OCI-LY3 (cell line): Measurements from ENCODE around the gene CEP41.

Experiments
- CTCF ChIP-seq: fragments of 200-600, 300-600 bp; sonication (generic); IDR thresholded peaks from 2 replicates; pipeline ENCODE4 v1.5.1; 2014; ENCODE audit warnings: antibody characterized with exemption, low read length, low read depth
- EZH2phosphoT487 ChIP-seq: fragments of 200-600 bp; shearing (Covaris generic); IDR thresholded peaks from 2 replicates; pipeline ENCODE4 v1.6.1; 2018; ENCODE audit warnings: antibody characterized with exemption, mixed run types, low read depth

DNA sequence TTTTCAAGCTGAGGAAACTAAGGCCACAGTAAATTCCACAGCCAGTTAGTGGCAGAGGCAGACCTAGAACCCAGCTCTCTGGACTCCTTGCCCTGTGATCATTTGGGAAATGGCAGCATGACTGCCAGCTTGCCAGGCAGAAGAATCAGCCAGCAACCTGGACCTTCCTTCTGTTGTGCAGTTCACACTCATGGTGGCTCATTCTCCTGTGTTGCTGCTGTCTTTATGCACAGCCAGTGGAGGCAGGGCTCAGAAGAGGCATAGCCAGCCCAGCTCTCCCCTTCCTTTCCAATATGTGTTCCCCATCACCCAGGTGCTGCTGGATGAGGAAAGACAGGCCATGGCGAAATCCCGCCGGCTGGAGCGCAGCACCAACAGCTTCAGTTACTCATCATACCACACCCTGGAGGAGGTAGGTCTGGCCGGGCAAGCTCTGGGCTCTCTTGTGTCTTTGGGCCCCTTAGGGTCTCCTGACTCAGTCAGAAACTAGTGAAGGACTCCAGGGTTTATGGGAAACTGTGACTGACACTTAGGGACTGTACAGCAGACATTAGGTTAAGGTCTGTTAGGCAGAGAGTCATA lies 81.4 kb downstream of the CEP41 start:
- no peak for TF ChIP-seq CTCF
- TF ChIP-seq EZH2phosphoT487: no peak
